HG03354 (cell line): Measurements from ENCODE around the gene FKBP1B.
"Not testable (repeated sequence)": the region's sequence is repeated elsewhere in the genome, so short reads cannot be mapped to it uniquely, and the experiment has no call there.

Source experiments
- ATAC-seq: cut with Tn5 transposase; IDR thresholded peaks from one replicate; pipeline ENCODE4 v1.9.1; 2021; ENCODE audit warnings: mild to moderate bottlenecking; ENCODE audit not compliant: unreplicated experiment, poor library complexity, severe bottlenecking

FKBP1B gene

GRCh38 chr2:24087032-24087431 is 37.5 kb downstream of the FKBP1B start:
- ATAC-seq = no peak

DNA sequence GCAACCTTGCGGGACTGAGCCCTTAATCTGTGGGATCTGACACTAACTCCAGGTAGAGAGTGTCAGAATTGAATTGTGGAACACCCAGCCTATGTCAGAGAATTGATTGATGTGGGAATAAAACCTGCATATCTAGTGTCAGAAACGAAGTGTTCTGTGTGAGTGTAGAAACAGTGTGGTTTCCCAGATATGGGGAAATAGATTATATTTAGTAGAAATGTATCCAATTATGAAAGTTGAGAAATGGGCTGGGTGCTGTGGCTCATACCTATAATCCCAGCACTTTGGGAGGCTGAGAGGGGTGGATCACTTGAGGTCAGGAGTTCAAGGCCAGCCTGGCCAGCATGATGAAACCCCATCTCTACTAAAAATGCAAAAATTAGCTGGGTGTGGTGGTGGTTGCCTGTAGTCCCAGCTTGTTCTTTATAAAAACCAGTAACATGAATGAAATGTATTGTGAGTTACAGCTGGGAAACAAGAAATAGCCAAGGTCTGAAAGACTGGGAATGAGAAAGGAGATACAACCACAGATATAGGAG is 39.3 kb downstream of the FKBP1B start:
- ATAC-seq = no peak

DNA sequence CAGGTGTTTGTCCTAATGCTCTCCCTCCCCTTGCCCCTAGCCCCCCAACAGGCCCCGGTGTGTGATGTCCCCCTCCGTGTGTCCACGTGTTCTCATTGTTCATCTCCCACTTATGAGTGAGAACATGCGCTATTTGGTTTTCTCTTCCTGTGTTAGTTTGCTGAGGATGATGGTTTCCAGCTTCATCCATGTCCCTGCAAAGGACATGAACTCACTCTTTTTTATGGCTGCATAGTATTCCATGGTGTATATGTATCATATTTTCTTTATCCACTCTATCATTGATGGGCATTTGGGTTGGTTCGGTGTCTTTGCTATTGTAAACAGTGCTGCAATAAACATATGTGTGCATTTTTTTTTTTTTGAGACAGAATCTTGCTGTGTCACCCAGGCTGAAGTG is 43.7 kb downstream of the FKBP1B start:
- not testable (repeated sequence) for ATAC-seq

DNA sequence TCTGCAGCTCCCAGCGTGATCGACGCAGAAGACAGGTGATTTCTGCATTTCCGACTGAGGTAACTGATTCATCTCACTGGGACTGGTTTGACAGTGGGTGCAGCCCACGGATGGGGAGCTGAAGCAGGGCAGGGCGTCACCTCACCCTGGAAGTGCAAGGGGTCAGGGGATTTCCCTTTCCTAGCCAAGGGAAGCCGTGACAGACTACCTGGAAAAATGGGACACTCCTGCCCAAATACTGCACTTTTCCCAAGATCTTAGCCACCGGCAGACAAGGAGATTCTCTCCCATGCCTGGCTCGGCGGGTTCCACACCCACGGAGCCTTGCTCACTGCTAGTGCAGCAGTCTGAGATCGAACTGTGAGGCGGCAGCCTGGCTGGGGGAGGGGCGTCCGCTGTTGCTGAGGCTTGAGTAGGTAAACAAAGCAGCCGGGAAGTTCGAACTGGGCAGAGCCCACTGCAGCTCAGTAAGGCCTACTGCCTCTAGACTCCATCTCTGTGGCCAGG is 45.7 kb downstream of the FKBP1B start:
- not testable (repeated sequence) for ATAC-seq

DNA sequence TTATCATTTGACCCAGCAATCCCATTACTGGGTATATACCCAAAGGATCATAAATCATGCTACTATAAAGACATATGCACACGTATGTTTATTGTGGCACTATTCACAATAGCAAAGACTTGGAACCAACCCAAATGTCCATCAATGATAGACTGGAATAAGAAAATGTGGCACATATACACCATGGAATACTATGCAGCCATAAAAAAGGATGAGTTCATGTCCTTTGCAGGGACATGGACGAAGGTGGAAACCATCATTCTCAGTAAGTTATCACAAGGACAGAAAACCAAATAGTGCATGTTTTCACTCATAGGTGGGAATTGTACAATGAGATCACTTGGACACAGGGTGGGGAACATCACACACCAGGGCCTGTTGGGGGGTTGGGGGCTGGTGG is 51.2 kb downstream of the FKBP1B start:
- not testable (repeated sequence) for ATAC-seq

DNA sequence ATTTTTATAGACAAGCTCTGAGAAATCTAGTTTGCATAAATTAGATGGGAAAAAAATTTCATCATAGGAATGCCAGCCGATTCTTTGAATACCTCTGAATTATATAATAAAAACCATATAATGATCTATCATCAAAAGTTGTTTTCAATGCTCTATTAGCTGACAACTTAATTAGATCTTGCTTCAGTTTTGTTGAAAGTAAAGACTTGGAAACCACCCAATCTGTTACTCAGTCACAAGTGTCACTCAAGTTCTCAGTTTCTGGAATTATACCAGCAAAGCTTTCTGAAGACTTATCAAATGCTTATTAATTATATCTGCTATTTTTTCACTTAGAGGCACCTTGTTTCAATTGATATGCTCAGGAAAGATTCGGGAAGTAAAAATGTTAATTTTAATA is 52.5 kb downstream of the FKBP1B start:
- ATAC-seq = no peak

DNA sequence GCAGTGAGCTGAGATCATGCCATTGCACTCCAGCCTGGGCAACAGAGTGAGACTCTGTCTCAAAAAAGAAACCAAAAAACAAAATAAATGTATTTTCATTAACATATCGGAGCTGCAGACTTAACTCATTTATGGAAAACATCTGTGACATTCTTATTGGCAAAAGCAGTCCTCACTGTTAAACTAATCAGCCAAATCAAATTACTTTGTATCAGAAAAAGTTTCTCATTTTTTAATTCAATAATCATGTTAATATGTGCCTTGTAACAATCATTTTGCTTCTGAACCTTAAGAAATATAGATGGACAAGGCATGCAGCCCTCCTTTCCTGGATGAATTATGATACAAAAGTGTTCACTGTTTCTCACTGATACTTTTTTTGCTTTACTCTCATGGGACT is 53.1 kb downstream of the FKBP1B start:
- no peak for ATAC-seq

- ATAC-seq = no peak
Measured at GRCh38 chr2:24104110-24104650, 54.6 kb downstream of the FKBP1B start.

DNA sequence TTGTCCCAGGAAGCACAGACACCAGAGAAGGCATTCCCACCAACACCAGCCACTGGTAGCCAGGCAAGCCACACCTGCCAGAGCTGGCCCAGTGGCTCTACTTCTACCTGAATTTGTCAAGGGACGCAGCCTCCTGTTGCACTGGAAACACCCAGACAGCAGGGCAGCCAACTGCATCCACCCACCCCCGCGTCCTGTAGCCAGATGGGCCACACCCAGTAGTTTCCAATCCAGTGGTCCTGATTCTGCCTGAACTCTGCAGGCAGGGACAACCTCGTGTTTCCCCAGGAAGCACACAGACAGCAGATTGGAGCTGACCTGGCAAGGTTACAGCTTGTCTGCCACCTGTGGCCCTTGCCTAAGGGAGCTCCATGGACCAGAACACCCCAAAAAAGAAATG is 55.4 kb downstream of the FKBP1B start:
- no peak for ATAC-seq

- ATAC-seq = no peak
Measured at GRCh38 chr2:24105816-24106215, 56.3 kb downstream of the FKBP1B start.

DNA sequence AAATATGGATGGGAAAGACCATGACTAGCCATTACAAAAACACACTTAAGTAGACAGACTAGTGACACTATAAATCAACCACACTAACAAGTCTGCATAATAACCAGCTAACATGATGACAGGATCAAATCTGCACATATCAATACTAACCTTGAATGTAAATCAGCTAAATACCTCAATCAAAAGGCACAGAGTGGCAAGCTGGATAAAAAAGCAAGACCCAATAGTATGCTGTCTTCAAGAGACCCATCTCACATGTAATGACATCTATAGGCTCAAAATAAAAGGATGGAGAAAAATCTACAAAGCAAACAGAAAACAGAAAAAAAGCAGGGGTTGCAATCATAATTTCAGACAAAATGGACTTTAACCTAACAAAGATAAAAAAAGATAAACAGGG is 57.2 kb downstream of the FKBP1B start:
- ATAC-seq = no peak

DNA sequence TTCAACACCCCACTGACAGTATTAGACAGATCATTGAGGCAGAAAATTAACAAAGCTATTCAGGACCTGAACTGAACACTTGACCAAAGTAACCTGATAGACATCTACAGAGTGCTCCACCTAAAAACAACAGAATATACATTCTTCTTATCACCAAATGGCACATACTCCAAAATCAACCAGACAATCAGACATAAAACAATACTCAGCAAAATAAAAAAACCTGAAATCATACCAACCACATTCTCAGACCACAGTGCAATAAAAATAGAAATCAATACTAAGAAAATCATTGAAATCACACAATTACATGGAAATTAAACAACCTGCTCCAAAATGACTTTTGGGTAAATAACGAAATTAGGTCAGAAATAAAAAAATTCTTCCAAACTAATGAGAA is 57.8 kb downstream of the FKBP1B start:
- no peak for ATAC-seq

GRCh38 chr2:24109431-24109830 is 59.9 kb downstream of the FKBP1B start:
- not testable (repeated sequence) for ATAC-seq

DNA sequence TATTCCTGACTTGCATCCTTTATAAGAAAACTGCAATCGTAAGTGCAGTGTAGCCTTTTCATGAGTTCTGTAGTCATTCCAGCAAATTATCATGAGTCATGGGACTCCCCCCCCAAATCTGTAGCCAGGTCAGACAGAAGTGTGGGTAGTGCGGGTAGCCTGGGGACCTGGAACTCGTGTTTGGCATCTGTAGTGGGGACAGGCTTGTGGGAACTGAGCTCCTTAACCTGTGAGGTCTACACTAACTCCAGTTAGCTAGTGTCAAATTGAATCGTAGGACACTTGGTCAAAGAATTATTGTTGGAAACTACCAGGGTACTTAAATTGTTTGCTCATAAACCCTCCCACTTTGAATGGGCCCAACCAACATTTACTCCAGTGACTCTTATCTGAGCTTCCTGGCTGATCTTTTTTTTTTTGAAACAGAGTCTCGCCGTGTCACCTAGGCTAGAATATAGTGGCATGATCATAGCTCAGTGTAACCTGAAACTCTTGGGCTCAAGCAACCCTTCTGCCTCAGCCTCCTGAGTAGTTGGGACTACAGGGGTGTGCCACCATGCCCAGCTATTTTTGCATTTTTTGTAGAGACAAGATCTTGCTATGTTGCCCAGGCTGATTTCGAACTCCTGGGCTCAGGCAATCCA is 61.2 kb downstream of the FKBP1B start:
- ATAC-seq = no peak

DNA sequence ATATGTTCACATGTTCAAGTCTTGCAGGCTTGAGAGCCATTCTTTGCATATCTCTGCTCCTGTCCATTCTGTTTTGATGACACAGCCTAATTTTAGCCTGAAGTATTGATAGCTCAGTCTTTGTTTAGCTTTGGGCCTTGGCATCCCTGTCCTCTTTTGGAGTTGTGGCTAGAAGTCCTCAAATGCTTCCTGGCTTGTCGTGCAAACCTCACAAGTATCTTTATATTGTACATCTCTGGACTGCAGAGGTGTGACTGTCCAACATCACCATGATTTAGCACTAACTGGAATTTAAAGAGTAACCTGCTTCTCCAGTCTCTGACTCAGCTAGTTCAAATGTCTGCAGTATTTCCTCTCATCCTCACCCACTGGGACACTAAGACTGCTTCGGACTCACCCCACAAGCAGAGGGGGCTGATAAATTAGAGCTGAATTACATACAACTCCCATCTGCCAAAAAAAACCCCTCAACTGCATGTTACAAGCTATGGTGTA is 61.9 kb downstream of the FKBP1B start:
- no peak for ATAC-seq
